ENCODE results near the gene LTBP3.
A peak's percentile ranks its signal among the peaks of the same experiment; 100 is the strongest.

Gene LTBP3

GRCh38 chr11:65541093-65541982, 16.8 kb downstream of the LTBP3 start:
- peaks cover 20% of the 10 kb centered on the region for H3K36me3 Mint-ChIP-seq (ENCODE audit: low read depth)
- H3K9me3 Mint-ChIP-seq: no peaks in the 10 kb centered on the region
- peak overlapping the region; percentile 70 for H3K4me3 Mint-ChIP-seq
- no peak for DNase-seq
- TF ChIP-seq CTCF (IDR thresholded peaks at IDR 0.05): no peak
- H3K4me1 Mint-ChIP-seq: peaks cover 46% of the 10 kb centered on the region
- H3K27ac Mint-ChIP-seq: no peak overlapping the region
- peaks cover 75% of the 10 kb centered on the region for H3K27me3 Mint-ChIP-seq (ENCODE audit: low read depth, poor library complexity)

- H3K27ac Mint-ChIP-seq: no peak overlapping the region
- TF ChIP-seq CTCF (IDR thresholded peaks at IDR 0.05): peak; percentile 58
These were observed 17.7 kb downstream of the LTBP3 start for GRCh38 chr11:65540290-65541092.

GRCh38 chr11:65539744-65540289, 18.3 kb downstream of the LTBP3 start:
- Mint-ChIP-seq H3K36me3 (ENCODE audit: low read depth) (peaks cover 26% of the 10 kb centered on the region), H3K4me1 (peaks cover 32% of the 10 kb centered on the region), H3K27me3 (ENCODE audit: low read depth, poor library complexity) (peaks cover 60% of the 10 kb centered on the region), H3K27ac (no peak overlapping the region), H3K9me3 (no peaks in the 10 kb centered on the region), H3K4me3 (peak overlapping the region; percentile 70)
- no peak for DNase-seq
- TF ChIP-seq CTCF (IDR thresholded peaks at IDR 0.05): no peak

More at GRCh38 chr11:65540290-65541092, 17.7 kb downstream of the LTBP3 start:
- peak overlapping the region; percentile 70 for H3K4me3 Mint-ChIP-seq
- peaks cover 66% of the 10 kb centered on the region for H3K27me3 Mint-ChIP-seq (ENCODE audit: low read depth, poor library complexity)
- peak; percentile 90 for DNase-seq
- H3K36me3 Mint-ChIP-seq (ENCODE audit: low read depth): peaks cover 24% of the 10 kb centered on the region
- peaks cover 38% of the 10 kb centered on the region for H3K4me1 Mint-ChIP-seq
- no peaks in the 10 kb centered on the region for H3K9me3 Mint-ChIP-seq

GRCh38 chr11:65538915-65539743, 19.0 kb downstream of the LTBP3 start:
- Mint-ChIP-seq H3K27me3 (ENCODE audit: low read depth, poor library complexity) (peaks cover 53% of the 10 kb centered on the region), H3K36me3 (ENCODE audit: low read depth) (peaks cover 33% of the 10 kb centered on the region), H3K27ac (no peak overlapping the region), H3K4me3 (peak overlapping the region; percentile 72), H3K9me3 (no peaks in the 10 kb centered on the region), H3K4me1 (peaks cover 25% of the 10 kb centered on the region)
- TF ChIP-seq CTCF (IDR thresholded peaks at IDR 0.05): no peak
- peak; percentile 63 for DNase-seq

GRCh38 chr11:65538232-65538914, 19.8 kb downstream of the LTBP3 start:
- no peak for TF ChIP-seq CTCF (IDR thresholded peaks at IDR 0.05)
- H3K27ac Mint-ChIP-seq: no peak overlapping the region

More at GRCh38 chr11:65538232-65538914, 19.8 kb downstream of the LTBP3 start:
- no peak for DNase-seq
- peaks cover 20% of the 10 kb centered on the region for H3K4me1 Mint-ChIP-seq
- H3K9me3 Mint-ChIP-seq: no peaks in the 10 kb centered on the region
- H3K4me3 Mint-ChIP-seq: no peak overlapping the region
- peaks cover 33% of the 10 kb centered on the region for H3K36me3 Mint-ChIP-seq (ENCODE audit: low read depth)
- peaks cover 51% of the 10 kb centered on the region for H3K27me3 Mint-ChIP-seq (ENCODE audit: low read depth, poor library complexity)
